Kidney epithelial cell (primary cell): ENCODE results near the gene AHR. TPM values are rescaled to one million over a fixed set of nuclear protein-coding genes. Genes with fewer than 3 reads are reported as not detected.

ENCODE experiments used
- DNase-seq: peaks from one replicate; pipeline ENCODE4 v3.0.0-alpha.2; 2010; ENCODE audit warnings: low read depth
- H3K27me3 ChIP-seq: 2 replicates; pipeline ENCODE4 v1.6.0; 2011; ENCODE audit warnings: low read length; ENCODE audit not compliant: control insufficient read depth, insufficient read depth
- H3K36me3 ChIP-seq: 2 replicates; pipeline ENCODE4 v1.5.1; 2011; ENCODE audit warnings: low read length; ENCODE audit not compliant: control insufficient read depth, insufficient read depth
- H3K4me3 ChIP-seq: 2 replicates; pipeline ENCODE4 v1.5.1; 2011; ENCODE audit warnings: low read depth, mild to moderate bottlenecking, control low read depth, low read length
- total RNA-seq: library from RNA; depleted of rRNA; stranded (reverse); fragments of >200 nt; gene quantifications from 2 replicates; pipeline ENCODE4 v1.2.3, GENCODE V29; 2015
- TF ChIP-seq, protein P1 (sequence below): IDR thresholded peaks from 2 replicates; pipeline ENCODE4 v1.5.1; 2011; ENCODE audit warnings: mild to moderate bottlenecking, moderate library complexity, low read length, control low read depth, inconsistent platforms; ENCODE audit not compliant: insufficient read depth, poor library complexity, severe bottlenecking

AHR gene
- total RNA-seq = 29.0 and 41.8 TPM in 2 replicates

DNA sequence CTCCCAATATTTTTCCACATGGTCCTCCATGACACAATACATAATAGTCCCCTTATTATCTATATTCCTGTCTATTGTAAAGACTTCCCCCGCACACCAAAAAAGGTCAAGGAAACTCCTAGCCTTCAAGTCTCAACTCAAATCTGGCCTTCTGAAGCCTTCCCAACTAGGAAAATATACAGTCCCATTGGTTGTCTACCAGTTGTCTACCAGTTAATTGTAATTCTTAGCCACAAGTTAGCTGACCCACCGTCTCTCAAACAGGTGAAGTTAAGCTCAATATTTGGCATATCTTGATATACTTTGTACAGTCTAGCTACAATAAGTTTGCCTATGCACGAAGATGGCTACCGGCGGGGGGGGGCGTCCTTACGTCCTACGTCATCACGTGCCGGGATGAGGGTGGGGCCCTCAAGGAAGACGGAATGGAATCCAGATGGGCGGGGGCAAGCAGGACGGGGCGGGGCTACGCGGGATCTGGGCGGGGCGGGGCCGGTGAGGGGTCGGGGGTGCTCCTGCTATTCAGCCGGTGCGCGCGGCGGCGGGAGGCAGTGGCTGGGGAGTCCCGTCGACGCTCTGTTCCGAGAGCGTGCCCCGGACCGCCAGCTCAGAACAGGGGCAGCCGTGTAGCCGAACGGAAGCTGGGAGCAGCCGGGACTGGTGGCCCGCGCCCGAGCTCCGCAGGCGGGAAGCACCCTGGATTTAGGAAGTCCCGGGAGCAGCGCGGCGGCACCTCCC lies at the start of gene AHR:
Gene AHR, plus strand, starts transcription at position 551 of the 738 bp plus-strand sequence. CDS start 613 bp downstream, outside the sequence.
- Histone ChIP-seq H3K4me3 (peak within 1 kb of the TSS; percentile 96), H3K36me3 (no peaks in the 10 kb centered on the region), H3K27me3 (no peaks in the 10 kb centered on the region)
- TF ChIP-seq, protein P1, sequence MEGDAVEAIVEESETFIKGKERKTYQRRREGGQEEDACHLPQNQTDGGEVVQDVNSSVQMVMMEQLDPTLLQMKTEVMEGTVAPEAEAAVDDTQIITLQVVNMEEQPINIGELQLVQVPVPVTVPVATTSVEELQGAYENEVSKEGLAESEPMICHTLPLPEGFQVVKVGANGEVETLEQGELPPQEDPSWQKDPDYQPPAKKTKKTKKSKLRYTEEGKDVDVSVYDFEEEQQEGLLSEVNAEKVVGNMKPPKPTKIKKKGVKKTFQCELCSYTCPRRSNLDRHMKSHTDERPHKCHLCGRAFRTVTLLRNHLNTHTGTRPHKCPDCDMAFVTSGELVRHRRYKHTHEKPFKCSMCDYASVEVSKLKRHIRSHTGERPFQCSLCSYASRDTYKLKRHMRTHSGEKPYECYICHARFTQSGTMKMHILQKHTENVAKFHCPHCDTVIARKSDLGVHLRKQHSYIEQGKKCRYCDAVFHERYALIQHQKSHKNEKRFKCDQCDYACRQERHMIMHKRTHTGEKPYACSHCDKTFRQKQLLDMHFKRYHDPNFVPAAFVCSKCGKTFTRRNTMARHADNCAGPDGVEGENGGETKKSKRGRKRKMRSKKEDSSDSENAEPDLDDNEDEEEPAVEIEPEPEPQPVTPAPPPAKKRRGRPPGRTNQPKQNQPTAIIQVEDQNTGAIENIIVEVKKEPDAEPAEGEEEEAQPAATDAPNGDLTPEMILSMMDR = no peak
- DNase-seq = peak; percentile 78

DNA sequence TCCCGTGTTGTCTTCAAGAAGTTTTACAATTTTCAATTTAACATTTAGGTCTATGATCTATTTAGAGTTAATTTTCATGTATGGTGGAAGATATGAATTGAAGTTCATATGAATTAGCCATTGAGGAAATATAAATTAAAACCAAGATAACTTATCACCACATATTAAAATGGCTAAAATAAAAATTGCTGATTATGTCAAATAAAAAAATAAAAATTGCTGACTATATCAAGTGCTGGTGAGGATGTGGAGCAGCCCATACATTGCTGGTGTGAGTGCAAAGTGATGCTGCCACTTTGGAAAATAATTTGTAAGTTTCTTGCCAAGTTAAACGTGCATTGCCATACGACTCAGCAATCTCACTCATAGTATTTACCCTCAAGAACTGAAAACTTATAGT lies 44.6 kb upstream of the AHR start:
- Histone ChIP-seq H3K36me3 (no peaks in the 10 kb centered on the region), H3K27me3 (no peaks in the 10 kb centered on the region), H3K4me3 (no peak overlapping the region)
- no peak for DNase-seq
- TF ChIP-seq, protein P1 = no peak

DNA sequence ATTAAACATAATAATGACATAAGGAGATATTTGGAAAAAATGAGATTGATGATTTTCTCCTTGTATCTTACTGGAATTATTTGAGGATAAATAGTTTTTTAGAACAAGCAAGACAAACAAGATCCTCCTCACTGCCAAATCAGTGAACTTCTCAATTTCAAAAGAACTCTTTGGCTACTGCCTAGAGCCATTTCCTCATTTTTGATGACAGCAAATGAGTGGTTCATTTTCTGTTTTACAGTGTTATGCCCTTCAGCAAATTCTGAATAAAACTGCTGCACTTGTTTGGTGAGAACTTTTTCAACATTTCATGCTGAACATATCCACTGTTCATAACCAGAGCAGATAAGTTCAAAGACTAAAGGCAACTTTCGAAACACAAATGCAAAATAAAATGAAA lies 42.5 kb upstream of the AHR start:
- no peaks in the 10 kb centered on the region for H3K36me3 ChIP-seq
- no peak for DNase-seq
- no peak overlapping the region for H3K4me3 ChIP-seq
- TF ChIP-seq, protein P1 = no peak
- no peaks in the 10 kb centered on the region for H3K27me3 ChIP-seq

DNA sequence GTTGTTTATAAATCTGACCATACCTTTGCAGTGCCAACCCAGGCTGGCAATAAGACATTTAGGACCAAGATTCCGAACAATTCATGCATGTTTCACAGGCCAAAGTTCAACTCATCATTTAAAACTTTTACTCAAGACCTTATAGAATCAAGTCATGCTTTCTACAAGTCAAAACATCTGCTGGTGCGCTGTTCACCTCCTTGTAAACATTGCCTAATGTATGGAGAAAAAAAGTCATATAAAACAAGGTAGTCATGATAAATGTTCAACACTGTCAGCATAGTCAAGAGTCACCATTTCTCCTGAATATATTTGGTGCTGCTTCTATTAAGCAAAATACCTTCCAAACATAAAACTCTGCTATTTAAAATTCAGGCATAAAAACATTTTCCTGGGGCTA lies 42.1 kb upstream of the AHR start:
- no peaks in the 10 kb centered on the region for H3K27me3 ChIP-seq
- no peak for DNase-seq

DNA sequence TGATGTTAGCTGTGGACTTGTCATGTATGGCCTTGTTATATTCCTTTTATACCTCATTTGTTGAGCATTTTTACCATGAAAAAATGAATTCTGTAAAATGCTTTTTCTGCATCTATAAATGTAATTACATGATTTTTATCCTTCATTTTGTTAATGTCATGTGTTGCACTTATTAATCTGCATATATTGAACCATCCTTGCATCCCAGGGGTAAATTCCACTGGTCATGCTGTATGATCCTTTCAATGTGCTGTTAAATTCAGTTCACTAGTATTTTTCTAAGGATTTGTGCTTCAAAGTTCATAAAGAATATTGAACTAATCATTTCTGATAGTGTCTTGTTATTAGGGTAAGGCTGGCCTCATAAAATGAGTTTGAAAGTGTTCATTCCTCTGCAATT lies 31.9 kb upstream of the AHR start:
- no peak for DNase-seq
- H3K4me3 ChIP-seq = no peak overlapping the region
- no peaks in the 10 kb centered on the region for H3K27me3 ChIP-seq
- TF ChIP-seq, protein P1 = no peak
- H3K36me3 ChIP-seq = no peaks in the 10 kb centered on the region

More for the DNA sequence above, 42.1 kb upstream of the AHR start:
- H3K4me3 ChIP-seq = no peak overlapping the region
- TF ChIP-seq, protein P1 = no peak
- H3K36me3 ChIP-seq = no peaks in the 10 kb centered on the region
